GM19452 (cell line): Measurements from ENCODE around the gene LENG1.
"Not testable (repeated sequence)": the region's sequence is repeated elsewhere in the genome, so short reads cannot be mapped to it uniquely, and the experiment has no call there.

Source experiments
- ATAC-seq: cut with Tn5 transposase; IDR thresholded peaks from one replicate; pipeline ENCODE4 v1.9.1; 2021; ENCODE audit not compliant: unreplicated experiment

LENG1 gene

DNA sequence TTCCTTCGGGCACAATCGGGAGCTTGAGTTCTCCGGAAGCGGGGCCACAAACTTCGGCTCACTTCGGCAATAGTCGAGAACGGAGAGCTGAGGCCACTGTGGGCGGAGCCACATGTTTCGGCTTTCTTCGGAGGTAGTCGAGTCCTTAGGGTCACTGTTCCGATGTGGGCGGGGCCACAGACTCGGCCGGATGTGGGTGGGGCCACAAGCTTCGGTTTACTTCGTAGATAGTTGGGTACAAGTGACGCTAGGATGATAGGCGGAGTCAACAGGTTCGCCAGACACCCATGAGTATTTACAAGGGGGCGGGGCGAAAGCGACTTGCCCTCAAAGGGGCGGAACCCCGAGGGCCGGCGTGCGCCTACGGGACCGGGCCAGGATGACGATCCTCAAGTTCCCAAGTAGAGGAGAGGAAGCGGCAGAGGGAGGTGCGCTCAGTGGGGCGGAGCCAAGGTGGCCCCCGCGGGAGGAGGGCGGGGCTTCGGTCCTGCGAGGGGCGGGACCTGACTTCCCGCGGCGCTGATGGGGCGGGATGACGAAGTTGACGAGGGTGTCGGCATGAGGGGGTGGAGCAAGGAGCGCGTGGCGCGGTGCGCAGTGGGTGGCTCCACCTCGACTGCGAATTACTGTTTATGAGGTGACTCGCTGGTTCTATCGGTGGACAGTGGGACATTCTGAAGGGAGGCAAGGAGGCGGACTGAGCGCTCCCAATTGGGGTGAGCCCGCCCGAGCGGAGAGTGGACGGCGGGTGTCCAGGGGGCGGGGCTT, 30.4 kb upstream of the LENG1 start:
- ATAC-seq: peak; percentile 44

- peak; percentile 18 for ATAC-seq
These were observed 29.7 kb upstream of the LENG1 start, which contains the start of gene MBOAT7 for GRCh38 chr19:54189145-54189734. TSS of gene MBOAT7 (minus strand) at chr19:54189580. CDS start at chr19:54188508, 1,072 bp downstream.

GRCh38 chr19:54188215-54188871, 28.8 kb upstream of the LENG1 start:
- no peak for ATAC-seq

- ATAC-seq: no peak
These were observed 27.4 kb upstream of the LENG1 start for GRCh38 chr19:54186934-54187381.

GRCh38 chr19:54186351-54186750, 26.8 kb upstream of the LENG1 start:
- no peak for ATAC-seq

GRCh38 chr19:54183431-54183830, 23.9 kb upstream of the LENG1 start:
- no peak for ATAC-seq

DNA sequence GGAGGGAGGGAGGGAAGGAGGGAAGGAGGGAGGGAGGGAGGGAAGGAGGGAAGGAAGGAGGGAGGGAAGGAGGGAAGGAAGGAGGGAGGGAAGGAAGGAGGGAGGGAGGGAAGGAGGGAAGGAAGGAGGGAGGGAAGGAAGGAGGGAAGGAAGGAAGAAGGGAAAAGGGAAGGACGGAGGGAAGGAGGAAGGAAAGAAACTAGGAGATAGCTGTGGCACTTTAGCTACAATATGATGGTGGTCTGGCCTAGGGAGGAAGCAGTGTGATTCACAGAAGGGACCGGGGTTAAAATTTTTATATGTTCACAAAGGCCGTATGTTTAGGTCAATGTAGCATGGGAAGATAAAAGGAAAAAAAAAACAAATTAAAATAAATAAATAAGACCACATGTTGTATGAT, 22.4 kb upstream of the LENG1 start:
- ATAC-seq: not testable (repeated sequence)

GRCh38 chr19:54180691-54181091, 21.2 kb upstream of the LENG1 start:
- ATAC-seq: no peak

DNA sequence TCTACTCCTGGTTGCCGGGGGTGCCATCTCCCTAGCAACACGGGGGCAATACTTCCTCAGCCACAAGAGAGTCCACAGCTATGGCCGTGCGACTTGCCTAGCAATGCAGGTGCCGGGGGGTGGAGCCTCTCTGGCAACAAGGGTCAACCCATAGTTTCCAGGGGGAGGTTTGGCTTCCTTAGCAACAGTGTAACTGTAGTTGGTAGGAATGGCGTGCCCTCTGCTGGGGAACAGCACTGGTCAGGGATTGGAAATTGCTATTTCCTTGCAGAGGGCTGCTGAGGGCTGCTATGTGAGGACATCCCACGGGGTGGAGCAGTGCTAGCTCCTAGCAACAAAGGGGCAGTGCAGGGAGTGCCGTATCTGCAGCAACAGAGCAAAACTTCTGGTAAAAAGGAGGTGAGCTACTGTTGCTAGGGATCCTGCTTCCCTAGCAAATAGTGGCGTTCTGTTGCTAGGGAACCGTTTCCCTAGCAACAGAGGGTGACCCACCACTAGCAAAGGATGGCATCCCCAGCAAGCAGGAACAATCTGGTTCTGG, 20.5 kb upstream of the LENG1 start:
- no peak for ATAC-seq

GRCh38 chr19:54179262-54179852, 19.8 kb upstream of the LENG1 start:
- no peak for ATAC-seq

- ATAC-seq: no peak
These were observed 19.2 kb upstream of the LENG1 start for GRCh38 chr19:54178581-54179261.

- ATAC-seq: no peak
These were observed 14.7 kb upstream of the LENG1 start for GRCh38 chr19:54173951-54174834.

GRCh38 chr19:54173359-54173699, 13.8 kb upstream of the LENG1 start:
- ATAC-seq: no peak

- no peak for ATAC-seq
These were observed 13.2 kb upstream of the LENG1 start, which contains the start of gene TMC4 for GRCh38 chr19:54172471-54173358. TSS of gene TMC4 (minus strand) at chr19:54173160. CDS start at chr19:54173117, 43 bp downstream.

- not testable (repeated sequence) for ATAC-seq
These were observed 12.4 kb upstream of the LENG1 start for GRCh38 chr19:54171736-54172431.

DNA sequence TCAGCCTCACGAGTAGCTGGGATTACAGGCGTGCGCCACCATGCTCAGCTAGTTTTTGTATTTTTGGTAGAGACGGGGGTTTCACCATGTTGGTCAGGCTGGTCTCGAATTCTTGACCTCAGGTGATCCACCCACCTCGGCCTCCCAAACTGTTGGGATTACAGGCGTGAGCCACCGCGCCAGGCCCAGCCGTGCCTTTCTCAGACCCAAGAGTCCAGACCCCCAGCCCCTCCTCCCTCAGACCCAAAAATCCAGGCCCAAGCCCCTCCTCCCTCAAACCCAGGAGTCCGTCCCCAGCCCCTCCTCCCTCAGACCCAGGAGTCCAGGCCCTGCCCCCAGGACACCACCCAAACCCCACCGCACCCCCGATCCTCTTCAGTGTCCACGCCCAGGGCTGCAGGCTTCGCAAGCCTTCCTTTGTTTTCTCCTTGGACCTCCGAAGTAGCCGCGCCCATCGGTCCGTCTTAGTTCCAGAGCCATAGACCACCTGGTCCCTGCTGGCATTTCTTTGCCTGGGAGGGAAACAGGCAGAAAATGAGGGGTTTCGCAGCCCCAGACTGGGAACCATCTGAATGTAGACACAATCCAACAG, 9.7 kb upstream of the LENG1 start:
- ATAC-seq: no peak

GRCh38 chr19:54168174-54168917, 8.8 kb upstream of the LENG1 start:
- no peak for ATAC-seq
